Kidney (tissue), 14 donors: Measurements from ENCODE around the gene TDRD12. TPM values are rescaled to one million over a fixed set of nuclear protein-coding genes. Genes with fewer than 3 reads are reported as not detected.

Experiments used
- DNase-seq, 5 donors: peaks; one replicate each; pipeline ENCODE4 v3.0.0-alpha.2; 2013 to 2020
- FAIRE-seq: peaks from 2 replicates; lab custom pipeline; 2012; peaks lifted over from hg19 to GRCh38; lab: Jason Lieb, UNC
- H3K27ac ChIP-seq, 2 donors: one replicate each; pipeline ENCODE4 v1.7.0; 2013; ENCODE audit warnings: low read depth in 2 of 2, low read length in 2 of 2, inconsistent platforms in 1 of 2
- H3K27me3 ChIP-seq: one replicate; pipeline ENCODE4 v1.7.1; 2013; ENCODE audit warnings: low read length, inconsistent platforms; ENCODE audit not compliant: control insufficient read depth, insufficient read depth
- H3K36me3 ChIP-seq, 3 donors: one replicate each; pipeline versions ENCODE4 v1.7.0 to v1.7.1; 2013; ENCODE audit warnings: low read length in 3 of 3, control low read depth in 1 of 3, inconsistent platforms in 1 of 3; ENCODE audit not compliant: insufficient read depth in 3 of 3, control insufficient read depth in 2 of 3
- H3K4me1 ChIP-seq, 3 donors: one replicate each; pipeline versions ENCODE4 v1.7.0 to v1.7.1; 2013; ENCODE audit warnings: low read length in 3 of 3, inconsistent platforms in 1 of 3, low read depth in 1 of 3; ENCODE audit not compliant: control insufficient read depth in 2 of 3, insufficient read depth in 2 of 3
- H3K4me3 ChIP-seq, 3 donors: one replicate each; pipeline versions ENCODE4 v1.7.0 to v1.8.1; 2013; ENCODE audit warnings: low read length in 3 of 3, control low read depth in 1 of 3, inconsistent platforms in 1 of 3
- H3K9ac ChIP-seq, 3 donors: one replicate each; pipeline versions ENCODE4 v1.7.0 to v1.7.1; 2013; ENCODE audit warnings: low read length in 3 of 3, control low read depth in 1 of 3, inconsistent platforms in 1 of 3
- H3K9me3 ChIP-seq, 3 donors: one replicate each; pipeline versions ENCODE4 v1.7.0 to v1.7.1; 2013; ENCODE audit warnings: low read length in 3 of 3, control low read depth in 1 of 3, inconsistent platforms in 1 of 3; ENCODE audit not compliant: control insufficient read depth in 2 of 3, insufficient read depth in 1 of 3
- intact Hi-C: fragments of 100-400 bp; cut with DNase I; formaldehyde crosslinking; loops from one replicate; pipeline ENCODE4 v1.11.1; 2022
- polyA plus RNA-seq: library from polyadenylated mRNA; stranded (reverse); fragments of 350-450 nt; fragmentation: Illumina TruSeq; extraction: RNeasy Lipid Tissue Mini Kit (QIAGEN cat#74804); gene quantifications from one replicate; pipeline ENCODE4 v1.2.3, GENCODE V29; 2014; ENCODE audit warnings: low read depth, low replicate concordance; ENCODE audit not compliant: insufficient read depth
- total RNA-seq: library from RNA; stranded (reverse); fragmentation: NEBNext Ultra II Directional; extraction: Animal tissue kit (Norgen Biotek cat#: 25700); gene quantifications from one replicate; pipeline ENCODE4 v1.2.1, GENCODE V29; 2021
- TF ChIP-seq, protein P1 (sequence below): IDR thresholded peaks from 3 replicates; pipeline ENCODE4 v1.5.1; 2012; ENCODE audit warnings: mild to moderate bottlenecking, moderate library complexity, borderline replicate concordance; ENCODE audit not compliant: insufficient read depth; ENCODE audit errors: extremely low read depth
- donor health status: control.
- donor health status: control.
- donor health status: control.
- donor health status: control.
- donor health status: control.
- donor health status: DM: yes; HTN: yes; CAD: no.
- donor health status: Normal renal cell carcinoma (clear cell type).

Gene TDRD12
- total and polyA plus RNA-seq, 2 donors from 2014 or later = 0.38 TPM; not detected in 1

- FAIRE-seq (no peak), DNase-seq (no peak)
- Histone ChIP-seq H3K27me3 (no peaks in the 10 kb centered on the region), H3K9ac (no peak overlapping the region), H3K36me3 (no peaks in the 10 kb centered on the region), H3K4me3 (no peak overlapping the region), H3K9me3 (no peaks in the 10 kb centered on the region), H3K27ac (no peak overlapping the region), H3K4me1 (no peaks in the 10 kb centered on the region)
- TF ChIP-seq, protein P1, sequence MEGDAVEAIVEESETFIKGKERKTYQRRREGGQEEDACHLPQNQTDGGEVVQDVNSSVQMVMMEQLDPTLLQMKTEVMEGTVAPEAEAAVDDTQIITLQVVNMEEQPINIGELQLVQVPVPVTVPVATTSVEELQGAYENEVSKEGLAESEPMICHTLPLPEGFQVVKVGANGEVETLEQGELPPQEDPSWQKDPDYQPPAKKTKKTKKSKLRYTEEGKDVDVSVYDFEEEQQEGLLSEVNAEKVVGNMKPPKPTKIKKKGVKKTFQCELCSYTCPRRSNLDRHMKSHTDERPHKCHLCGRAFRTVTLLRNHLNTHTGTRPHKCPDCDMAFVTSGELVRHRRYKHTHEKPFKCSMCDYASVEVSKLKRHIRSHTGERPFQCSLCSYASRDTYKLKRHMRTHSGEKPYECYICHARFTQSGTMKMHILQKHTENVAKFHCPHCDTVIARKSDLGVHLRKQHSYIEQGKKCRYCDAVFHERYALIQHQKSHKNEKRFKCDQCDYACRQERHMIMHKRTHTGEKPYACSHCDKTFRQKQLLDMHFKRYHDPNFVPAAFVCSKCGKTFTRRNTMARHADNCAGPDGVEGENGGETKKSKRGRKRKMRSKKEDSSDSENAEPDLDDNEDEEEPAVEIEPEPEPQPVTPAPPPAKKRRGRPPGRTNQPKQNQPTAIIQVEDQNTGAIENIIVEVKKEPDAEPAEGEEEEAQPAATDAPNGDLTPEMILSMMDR = no peak
- intact Hi-C loops = no loop called here
These were observed 2.1 kb upstream of the TDRD12 start for GRCh38 chr19:32717496-32717895.

DNA sequence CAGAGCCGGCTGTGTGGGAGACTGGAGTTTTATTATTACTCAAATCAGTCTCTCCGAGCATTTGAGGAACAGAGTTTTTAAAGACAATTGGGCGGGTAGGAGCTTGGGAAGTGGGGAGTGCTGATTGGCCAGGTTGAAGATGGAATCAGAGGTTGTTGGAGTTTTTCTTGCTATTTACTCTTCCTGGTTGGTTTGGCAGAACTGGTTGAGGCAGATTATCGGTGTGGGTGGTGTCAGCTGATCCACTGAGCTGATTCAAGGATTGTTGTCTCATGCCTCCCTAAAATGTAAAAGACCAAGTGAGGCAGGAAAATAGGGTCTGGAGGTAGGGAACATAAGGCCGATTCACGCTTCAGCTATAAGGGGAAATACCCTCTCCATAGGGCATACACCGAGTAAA is 1.3 kb upstream of the TDRD12 start:
- intact Hi-C loops = no loop called here
- Histone ChIP-seq H3K9ac (no peak overlapping the region), H3K27ac (no peak overlapping the region), H3K4me1 (no peaks in the 10 kb centered on the region), H3K9me3 (no peaks in the 10 kb centered on the region), H3K27me3 (no peaks in the 10 kb centered on the region), H3K36me3 (no peaks in the 10 kb centered on the region), H3K4me3 (no peak overlapping the region)
- TF ChIP-seq, protein P1 = no peak
- FAIRE-seq (no peak), DNase-seq (no peak)

DNA sequence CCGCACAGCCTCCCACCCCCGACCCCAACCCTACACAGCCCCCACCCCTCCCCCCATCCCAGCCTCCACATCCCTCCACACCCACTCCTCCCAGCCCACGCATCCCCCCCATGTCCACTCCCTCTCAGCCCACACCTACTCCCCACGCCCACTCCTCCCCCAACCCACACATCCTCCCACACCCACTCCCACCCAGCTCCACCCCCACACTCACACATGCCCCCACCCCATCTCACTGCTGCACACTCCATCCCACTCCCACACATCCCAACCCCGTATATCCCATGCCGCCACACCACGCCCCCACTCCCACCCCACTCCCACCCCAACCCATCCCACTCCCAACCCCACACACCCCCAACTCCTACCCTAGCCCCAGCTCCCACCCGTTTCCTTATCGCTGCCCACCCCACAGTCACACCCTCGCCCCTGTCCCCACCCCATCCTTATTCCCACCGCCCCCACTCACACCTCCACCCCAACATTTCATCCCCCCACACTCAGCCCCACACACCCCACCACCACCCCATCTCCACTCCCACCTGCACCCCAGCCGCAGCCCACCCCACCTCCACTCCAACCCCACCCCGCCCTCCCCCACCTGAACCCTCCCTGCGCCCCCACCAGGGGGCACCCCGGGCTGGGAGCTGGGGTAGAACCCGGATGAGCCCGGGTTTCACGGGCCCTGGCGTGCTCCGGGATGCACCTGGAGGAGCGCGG is 809 bp downstream of the TDRD12 start:
- no peaks in the 10 kb centered on the region for H3K9me3 ChIP-seq
- no peaks in the 10 kb centered on the region for H3K27me3 ChIP-seq
- TF ChIP-seq, protein P1 = no peak
- no peak overlapping the region for H3K4me3 ChIP-seq
- no peak for FAIRE-seq
- H3K27ac ChIP-seq = no peak overlapping the region
- no peaks in the 10 kb centered on the region for H3K36me3 ChIP-seq
- peak in 1 of 5 donors; percentile 58 for DNase-seq
- H3K4me1 ChIP-seq = no peaks in the 10 kb centered on the region
- intact Hi-C loops = no loop called here
- H3K9ac ChIP-seq = no peak overlapping the region

DNA sequence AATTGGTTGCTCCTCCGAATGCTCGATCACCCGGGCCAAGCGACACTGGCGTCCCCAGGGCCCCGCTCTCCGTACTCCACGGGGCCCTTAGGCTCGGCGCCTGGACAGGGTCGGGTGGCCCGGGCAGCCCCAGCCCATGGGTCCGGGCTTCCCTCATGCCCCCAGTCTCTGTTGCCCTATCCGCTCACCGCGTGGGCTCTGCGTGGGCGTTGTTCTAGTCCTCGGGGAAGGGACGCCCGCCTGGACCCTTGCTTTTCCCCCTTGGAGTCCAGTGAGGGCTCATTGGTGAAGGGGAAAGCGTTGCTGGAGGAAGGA is 1.3 kb downstream of the TDRD12 start:
- no peak overlapping the region for H3K27ac ChIP-seq
- DNase-seq (no peak), FAIRE-seq (no peak)
- H3K9me3 ChIP-seq = no peaks in the 10 kb centered on the region
- H3K4me1 ChIP-seq = no peaks in the 10 kb centered on the region
- TF ChIP-seq, protein P1 = no peak
- H3K27me3 ChIP-seq = no peaks in the 10 kb centered on the region
- H3K36me3 ChIP-seq = no peaks in the 10 kb centered on the region
- no peak overlapping the region for H3K9ac ChIP-seq
- H3K4me3 ChIP-seq = no peak overlapping the region
- intact Hi-C loops = no loop called here
